ENCODE data around the gene PTGER1.
A peak's percentile ranks its signal among the peaks of the same experiment; 100 is the strongest.
"Not testable (repeated sequence)": the region's sequence is repeated elsewhere in the genome, so short reads cannot be mapped to it uniquely, and the experiment has no call there.

Gene PTGER1

GRCh38 chr19:14459703-14460102, 15.5 kb downstream of the PTGER1 start:
- no peak for DNase-seq
- Mint-ChIP-seq H3K4me3 (no peak overlapping the region), H3K27me3 (no peaks in the 10 kb centered on the region), H3K27ac (peak overlapping the region; percentile 62), H3K36me3 (peaks cover 50% of the 10 kb centered on the region), H3K4me1 (peaks cover 6% of the 10 kb centered on the region), H3K9me3 (no peaks in the 10 kb centered on the region)
- CTCF ChIA-PET: interaction anchor here (0.8 to 1.6 kb wide), 2 partner anchors 13 to 27 kb away, joined by 4 to 6 read pairs; no protein-coding TSS in a partner anchor

GRCh38 chr19:14452303-14452702, 22.9 kb downstream of the PTGER1 start:
- not testable (repeated sequence) for H3K9me3 Mint-ChIP-seq, H3K27ac Mint-ChIP-seq, H3K4me3 Mint-ChIP-seq, DNase-seq, H3K27me3 Mint-ChIP-seq
- Mint-ChIP-seq H3K4me1 (peaks cover 13% of the 10 kb centered on the region), H3K36me3 (peaks cover 49% of the 10 kb centered on the region)
- CTCF ChIA-PET: interaction anchor here (0.6 kb wide), 1 partner anchor 10 kb away, joined by 3 read pairs; no protein-coding TSS in a partner anchor

- no peak for DNase-seq
- H3K9me3 Mint-ChIP-seq: peaks cover 4% of the 10 kb centered on the region
- peaks cover 13% of the 10 kb centered on the region for H3K4me1 Mint-ChIP-seq
- H3K27me3 Mint-ChIP-seq: no peaks in the 10 kb centered on the region
- no peak overlapping the region for H3K27ac Mint-ChIP-seq
- H3K4me3 Mint-ChIP-seq: no peak overlapping the region
- CTCF ChIA-PET: interaction anchor here (1.3 kb wide), 1 partner anchor 22 kb away, joined by 3 read pairs; no protein-coding TSS in a partner anchor
- peaks cover 56% of the 10 kb centered on the region for H3K36me3 Mint-ChIP-seq
Measured at GRCh38 chr19:14450876-14451275, 24.3 kb downstream of the PTGER1 start.

GRCh38 chr19:14450168-14450874, 24.8 kb downstream of the PTGER1 start:
- H3K36me3 Mint-ChIP-seq: peaks cover 55% of the 10 kb centered on the region
- peaks cover 13% of the 10 kb centered on the region for H3K4me1 Mint-ChIP-seq
- peak; percentile 82 for DNase-seq
- CTCF ChIA-PET: interaction anchor here (1.3 kb wide), 1 partner anchor 22 kb away, joined by 3 read pairs; no protein-coding TSS in a partner anchor
- no peak overlapping the region for H3K4me3 Mint-ChIP-seq
- no peaks in the 10 kb centered on the region for H3K27me3 Mint-ChIP-seq
- H3K27ac Mint-ChIP-seq: peak overlapping the region; percentile 42
- H3K9me3 Mint-ChIP-seq: peaks cover 4% of the 10 kb centered on the region

GRCh38 chr19:14449321-14449720, 25.8 kb downstream of the PTGER1 start:
- CTCF ChIA-PET: no interaction called here
- H3K36me3 Mint-ChIP-seq: peaks cover 57% of the 10 kb centered on the region
- no peak for DNase-seq
- H3K27me3 Mint-ChIP-seq: no peaks in the 10 kb centered on the region
- H3K27ac Mint-ChIP-seq: no peak overlapping the region
- peaks cover 4% of the 10 kb centered on the region for H3K9me3 Mint-ChIP-seq
- H3K4me1 Mint-ChIP-seq: peaks cover 16% of the 10 kb centered on the region
- H3K4me3 Mint-ChIP-seq: no peak overlapping the region

- peaks cover 25% of the 10 kb centered on the region for H3K4me1 Mint-ChIP-seq
- peaks cover 72% of the 10 kb centered on the region for H3K36me3 Mint-ChIP-seq
- H3K27ac Mint-ChIP-seq: no peak overlapping the region
- H3K27me3 Mint-ChIP-seq: no peaks in the 10 kb centered on the region
- no peak for DNase-seq
- peaks cover 4% of the 10 kb centered on the region for H3K9me3 Mint-ChIP-seq
- CTCF ChIA-PET: interaction anchor here (1.6 kb wide), 1 partner anchor 43 kb away, joined by 3 read pairs; no protein-coding TSS in a partner anchor
- H3K4me3 Mint-ChIP-seq: no peak overlapping the region
Measured at GRCh38 chr19:14446336-14447036, 28.7 kb downstream of the PTGER1 start.

- no peaks in the 10 kb centered on the region for H3K9me3 Mint-ChIP-seq
- H3K36me3 Mint-ChIP-seq: peaks cover 61% of the 10 kb centered on the region
- CTCF ChIA-PET: no interaction called here
- no peaks in the 10 kb centered on the region for H3K27me3 Mint-ChIP-seq
- H3K4me1 Mint-ChIP-seq: peaks cover 38% of the 10 kb centered on the region
- DNase-seq: no peak
- H3K4me3 Mint-ChIP-seq: no peak overlapping the region
- H3K27ac Mint-ChIP-seq: peak overlapping the region; percentile 56
Measured at GRCh38 chr19:14443632-14444216, 31.4 kb downstream of the PTGER1 start.

GRCh38 chr19:14442891-14443631, 32.1 kb downstream of the PTGER1 start:
- H3K36me3 Mint-ChIP-seq: peaks cover 56% of the 10 kb centered on the region
- H3K27me3 Mint-ChIP-seq: no peaks in the 10 kb centered on the region
- CTCF ChIA-PET: no interaction called here
- H3K4me3 Mint-ChIP-seq: no peak overlapping the region
- H3K9me3 Mint-ChIP-seq: no peaks in the 10 kb centered on the region
- DNase-seq: no peak
- H3K4me1 Mint-ChIP-seq: peaks cover 42% of the 10 kb centered on the region
- H3K27ac Mint-ChIP-seq: peak overlapping the region; percentile 58

- H3K36me3 Mint-ChIP-seq: peaks cover 48% of the 10 kb centered on the region
- H3K27me3 Mint-ChIP-seq: no peaks in the 10 kb centered on the region
- H3K9me3 Mint-ChIP-seq: no peaks in the 10 kb centered on the region
- H3K27ac Mint-ChIP-seq: peak overlapping the region; percentile 80
- peak overlapping the region; percentile 95 for H3K4me3 Mint-ChIP-seq
- DNase-seq: no peak
- CTCF ChIA-PET: no interaction called here
- H3K4me1 Mint-ChIP-seq: peaks cover 47% of the 10 kb centered on the region
Measured at GRCh38 chr19:14441041-14441938, 33.9 kb downstream of the PTGER1 start.

- H3K36me3 Mint-ChIP-seq: peaks cover 45% of the 10 kb centered on the region
- H3K27me3 Mint-ChIP-seq: no peaks in the 10 kb centered on the region
- peak overlapping the region; percentile 95 for H3K4me3 Mint-ChIP-seq
- CTCF ChIA-PET: interaction anchor here (1.0 kb wide), 1 partner anchor 33 kb away, joined by 4 read pairs; no protein-coding TSS in a partner anchor
- peaks cover 51% of the 10 kb centered on the region for H3K4me1 Mint-ChIP-seq
- peak; percentile 90 for DNase-seq
- no peaks in the 10 kb centered on the region for H3K9me3 Mint-ChIP-seq
- peak overlapping the region; percentile 89 for H3K27ac Mint-ChIP-seq
Measured at GRCh38 chr19:14440049-14440448, 35.1 kb downstream of the PTGER1 start.

- Mint-ChIP-seq H3K27me3 (no peaks in the 10 kb centered on the region), H3K4me1 (peaks cover 59% of the 10 kb centered on the region), H3K36me3 (peaks cover 39% of the 10 kb centered on the region), H3K27ac (peak overlapping the region; percentile 89), H3K4me3 (peak overlapping the region; percentile 95), H3K9me3 (no peaks in the 10 kb centered on the region)
- CTCF ChIA-PET: interaction anchor here (1.2 to 1.4 kb wide), 2 partner anchors 10 to 33 kb away, joined by 3 read pairs; no protein-coding TSS in a partner anchor
- DNase-seq: no peak
Measured at GRCh38 chr19:14439014-14439413, 36.1 kb downstream of the PTGER1 start.

GRCh38 chr19:14437578-14438140, 37.5 kb downstream of the PTGER1 start:
- no peak overlapping the region for H3K4me3 Mint-ChIP-seq
- H3K27ac Mint-ChIP-seq: peak overlapping the region; percentile 45
- no peak for DNase-seq
- CTCF ChIA-PET: interaction anchor here (1.2 to 1.4 kb wide), 2 partner anchors 9 to 35 kb away, joined by 3 read pairs; no protein-coding TSS in a partner anchor
- peaks cover 27% of the 10 kb centered on the region for H3K36me3 Mint-ChIP-seq
- peaks cover 61% of the 10 kb centered on the region for H3K4me1 Mint-ChIP-seq
- no peaks in the 10 kb centered on the region for H3K27me3 Mint-ChIP-seq
- H3K9me3 Mint-ChIP-seq: no peaks in the 10 kb centered on the region
